HUES48 (cell line): ENCODE measurements around the gene COL16A1.

ENCODE experiments used
- H3K27ac ChIP-seq: one replicate; pipeline ENCODE4 v1.7.0; 2013; ENCODE audit warnings: low read depth, low read length, inconsistent platforms
- H3K27me3 ChIP-seq: 2 replicates; pipeline ENCODE4 v1.6.1; 2013; ENCODE audit warnings: mild to moderate bottlenecking, low read length; ENCODE audit not compliant: control insufficient read depth, insufficient read depth
- H3K36me3 ChIP-seq: 2 replicates; pipeline ENCODE4 v1.6.1; 2013; ENCODE audit warnings: low read length; ENCODE audit not compliant: control insufficient read depth, insufficient read depth
- H3K4me1 ChIP-seq: 2 replicates; pipeline ENCODE4 v1.6.1; 2013; ENCODE audit warnings: mild to moderate bottlenecking, low read length; ENCODE audit not compliant: control insufficient read depth, insufficient read depth
- H3K4me3 ChIP-seq: 2 replicates; pipeline ENCODE4 v1.5.1; 2013; ENCODE audit warnings: mild to moderate bottlenecking, low read depth, low read length
- H3K9ac ChIP-seq: 2 replicates; pipeline ENCODE4 v1.6.1; 2013; ENCODE audit warnings: mild to moderate bottlenecking, low read depth, low read length, moderate library complexity
- H3K9me3 ChIP-seq: 2 replicates; pipeline ENCODE4 v1.6.1; 2013; ENCODE audit warnings: low read length; ENCODE audit not compliant: control insufficient read depth, insufficient read depth

COL16A1 gene

GRCh38 chr1:31623365-31623764 is 80.5 kb downstream of the COL16A1 start:
- Histone ChIP-seq H3K9ac (no peak overlapping the region), H3K4me1 (peaks cover 4% of the 10 kb centered on the region; the same call in 1 of the 2 replicates), H3K27me3 (peaks cover 7% of the 10 kb centered on the region), H3K36me3 (peaks cover 5% of the 10 kb centered on the region; the same call in 1 of the 2 replicates), H3K9me3 (no peaks in the 10 kb centered on the region), H3K27ac (no peak overlapping the region), H3K4me3 (no peak overlapping the region)

- Histone ChIP-seq H3K27me3 (peaks cover 17% of the 10 kb centered on the region), H3K4me1 (peaks cover 6% of the 10 kb centered on the region; the same call in 1 of the 2 replicates), H3K9me3 (no peaks in the 10 kb centered on the region), H3K9ac (no peak overlapping the region), H3K36me3 (no peaks in the 10 kb centered on the region), H3K4me3 (no peak overlapping the region), H3K27ac (no peak overlapping the region)
Observed at GRCh38 chr1:31621847-31622730, 81.7 kb downstream of the COL16A1 start.

GRCh38 chr1:31621498-31621820 is 82.4 kb downstream of the COL16A1 start:
- H3K4me3 ChIP-seq = no peak overlapping the region
- no peaks in the 10 kb centered on the region for H3K9me3 ChIP-seq
- peaks cover 23% of the 10 kb centered on the region for H3K27me3 ChIP-seq
- H3K27ac ChIP-seq = no peak overlapping the region
- H3K36me3 ChIP-seq = no peaks in the 10 kb centered on the region
- peaks cover 6% of the 10 kb centered on the region; the same call in 1 of the 2 replicates for H3K4me1 ChIP-seq
- H3K9ac ChIP-seq = no peak overlapping the region

- Histone ChIP-seq H3K36me3 (no peaks in the 10 kb centered on the region), H3K9me3 (no peaks in the 10 kb centered on the region), H3K4me1 (0 out of 2 replicates have a peak, but pooled peaks cover 4% of the 10 kb centered on the region), H3K27me3 (peaks cover 29% of the 10 kb centered on the region), H3K4me3 (no peak overlapping the region), H3K9ac (no peak overlapping the region), H3K27ac (no peak overlapping the region)
Observed at GRCh38 chr1:31620631-31621497, 83.0 kb downstream of the COL16A1 start.

DNA sequence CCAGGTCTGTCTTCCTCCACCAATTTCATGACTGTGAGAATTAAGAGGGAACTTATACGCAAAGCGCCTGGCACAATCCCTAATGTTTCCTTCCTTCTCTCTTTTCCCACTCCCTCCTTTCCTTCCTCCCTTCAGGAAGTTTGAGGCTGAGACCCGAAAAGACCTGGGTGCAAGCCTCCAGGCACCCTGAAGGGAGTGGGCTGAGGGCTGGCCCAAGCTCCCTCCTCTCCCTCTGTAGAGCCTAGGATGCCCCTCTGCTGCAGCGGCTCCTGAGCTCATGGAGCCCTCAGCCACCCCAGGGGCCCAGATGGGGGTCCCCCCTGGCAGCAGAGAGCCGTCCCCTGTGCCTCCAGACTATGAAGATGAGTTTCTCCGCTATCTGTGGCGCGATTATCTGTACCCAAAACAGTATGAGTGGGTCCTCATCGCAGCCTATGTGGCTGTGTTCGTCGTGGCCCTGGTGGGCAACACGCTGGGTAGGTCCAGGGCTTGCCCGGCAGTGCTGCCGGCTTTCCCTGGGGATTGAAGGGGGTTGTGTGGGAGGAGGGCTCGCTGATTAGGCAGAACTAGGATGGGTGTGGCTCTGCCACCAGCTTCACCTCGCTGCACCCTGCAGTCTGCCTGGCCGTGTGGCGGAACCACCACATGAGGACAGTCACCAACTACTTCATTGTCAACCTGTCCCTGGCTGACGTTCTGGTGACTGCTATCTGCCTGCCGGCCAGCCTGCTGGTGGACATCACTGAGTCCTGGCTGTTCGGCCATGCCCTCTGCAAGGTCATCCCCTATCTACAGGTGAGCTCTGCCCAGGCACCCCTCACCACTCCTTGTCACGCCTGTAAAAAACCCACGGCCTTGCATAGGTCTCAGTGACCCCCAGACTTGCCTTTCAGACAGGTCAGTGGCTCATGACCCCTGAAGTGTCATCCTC is 84.6 kb downstream of the COL16A1 start:
- peaks cover 31% of the 10 kb centered on the region for H3K27me3 ChIP-seq
- H3K36me3 ChIP-seq = no peaks in the 10 kb centered on the region
- H3K4me1 ChIP-seq = peaks cover 7% of the 10 kb centered on the region; the same call in 1 of the 2 replicates
- no peak overlapping the region for H3K9ac ChIP-seq
- no peak overlapping the region for H3K27ac ChIP-seq
- no peak overlapping the region for H3K4me3 ChIP-seq
- H3K9me3 ChIP-seq = no peaks in the 10 kb centered on the region

DNA sequence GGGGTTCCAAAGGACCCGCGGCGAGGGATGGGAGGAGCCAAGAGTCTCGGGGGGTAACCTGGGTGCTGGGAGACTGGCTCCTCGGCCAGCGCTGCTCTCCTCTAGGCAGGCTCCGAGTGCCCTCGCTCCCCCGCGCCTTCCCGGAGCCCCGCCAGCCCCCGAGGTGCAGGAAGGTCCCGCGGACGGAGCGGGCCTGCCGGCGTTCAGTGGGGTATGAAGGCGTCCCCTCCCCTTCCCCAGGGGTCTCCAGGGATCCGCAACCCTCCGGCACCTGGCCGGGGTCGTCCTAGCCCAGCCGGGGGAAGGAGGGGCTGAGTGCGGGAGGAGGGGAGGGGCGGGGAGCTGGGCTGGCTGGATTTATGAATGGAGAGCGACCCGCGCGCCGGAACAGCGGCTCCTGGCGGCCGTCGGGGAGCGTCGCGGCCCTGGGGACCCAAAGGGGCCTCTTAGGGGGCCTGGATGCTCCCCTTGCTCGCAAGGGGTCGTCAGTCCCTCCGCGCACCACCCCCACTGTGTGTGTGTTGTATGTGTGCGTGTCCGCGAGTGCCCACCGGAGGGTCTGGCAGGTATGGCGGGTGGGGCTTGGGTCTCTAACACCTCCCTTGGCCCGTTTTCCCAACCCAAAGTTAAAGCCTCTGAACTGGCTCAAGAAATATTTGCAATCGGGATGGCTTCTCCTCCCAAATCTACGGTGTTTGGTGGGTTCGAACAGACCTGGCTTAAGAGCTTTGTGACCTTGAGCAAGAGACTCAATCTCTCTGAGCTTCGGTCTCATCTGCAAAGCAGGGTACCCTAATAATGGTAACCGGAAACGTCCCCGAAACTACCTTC is 85.7 kb downstream of the COL16A1 start:
- H3K27ac ChIP-seq = no peak overlapping the region
- H3K27me3 ChIP-seq = peaks cover 31% of the 10 kb centered on the region
- H3K36me3 ChIP-seq = no peaks in the 10 kb centered on the region
- no peaks in the 10 kb centered on the region for H3K9me3 ChIP-seq
- H3K4me1 ChIP-seq = peaks cover 8% of the 10 kb centered on the region; the same call in 1 of the 2 replicates
- H3K4me3 ChIP-seq = peak overlapping the region; percentile 76
- no peak overlapping the region for H3K9ac ChIP-seq

DNA sequence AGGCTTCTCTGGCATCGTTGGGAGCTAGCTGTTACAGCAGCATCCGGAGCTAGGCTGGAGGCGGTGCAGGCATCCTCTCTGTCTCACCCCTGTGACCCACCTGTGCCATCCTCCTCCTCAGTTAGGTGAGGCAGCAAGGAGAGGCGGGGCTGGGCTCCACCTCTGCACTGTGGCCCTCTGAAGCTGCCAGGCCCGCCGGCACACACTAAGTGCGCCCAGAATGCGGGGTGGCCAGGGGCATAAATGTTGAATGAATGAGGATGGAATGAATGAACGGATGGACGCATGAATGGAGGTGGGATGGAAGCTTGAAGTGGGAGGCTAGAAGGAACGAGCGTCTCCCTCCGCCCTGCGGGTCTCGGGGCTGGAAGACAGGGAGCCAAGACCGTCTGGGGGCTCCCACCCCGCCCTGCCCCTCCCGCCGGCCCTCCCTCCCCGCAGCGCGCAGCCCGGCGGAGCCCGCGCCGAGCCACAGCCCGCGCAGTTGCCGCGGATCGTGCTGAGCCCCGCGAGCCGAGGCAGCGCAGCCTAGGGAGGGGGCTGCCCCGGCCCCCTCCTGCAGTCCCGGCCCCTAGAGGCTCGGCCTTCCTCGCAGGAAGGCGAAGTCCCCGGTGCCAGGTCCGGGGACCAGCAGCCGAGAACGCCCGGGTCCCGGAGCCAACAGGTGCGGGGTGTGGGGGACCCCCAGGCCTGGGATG is 86.5 kb downstream of the COL16A1 start, which contains the start of gene HCRTR1:
Gene HCRTR1, plus strand, starts transcription at position 472 of the 698 bp plus-strand sequence. CDS start 1,504 bp downstream, outside the sequence.
- H3K9ac ChIP-seq = no peak within 1 kb of the TSS
- H3K36me3 ChIP-seq = no peaks in the 10 kb centered on the region
- peak within 1 kb of the TSS; percentile 76 for H3K4me3 ChIP-seq
- no peak within 1 kb of the TSS for H3K27ac ChIP-seq
- peaks cover 31% of the 10 kb centered on the region for H3K27me3 ChIP-seq
- no peaks in the 10 kb centered on the region for H3K9me3 ChIP-seq
- peaks cover 8% of the 10 kb centered on the region; the same call in 1 of the 2 replicates for H3K4me1 ChIP-seq

GRCh38 chr1:31615939-31616338 is 87.9 kb downstream of the COL16A1 start:
- Histone ChIP-seq H3K4me3 (no peak overlapping the region), H3K9me3 (no peaks in the 10 kb centered on the region), H3K4me1 (peaks cover 8% of the 10 kb centered on the region; the same call in 1 of the 2 replicates), H3K9ac (no peak overlapping the region), H3K27me3 (peaks cover 31% of the 10 kb centered on the region), H3K36me3 (no peaks in the 10 kb centered on the region), H3K27ac (no peak overlapping the region)

DNA sequence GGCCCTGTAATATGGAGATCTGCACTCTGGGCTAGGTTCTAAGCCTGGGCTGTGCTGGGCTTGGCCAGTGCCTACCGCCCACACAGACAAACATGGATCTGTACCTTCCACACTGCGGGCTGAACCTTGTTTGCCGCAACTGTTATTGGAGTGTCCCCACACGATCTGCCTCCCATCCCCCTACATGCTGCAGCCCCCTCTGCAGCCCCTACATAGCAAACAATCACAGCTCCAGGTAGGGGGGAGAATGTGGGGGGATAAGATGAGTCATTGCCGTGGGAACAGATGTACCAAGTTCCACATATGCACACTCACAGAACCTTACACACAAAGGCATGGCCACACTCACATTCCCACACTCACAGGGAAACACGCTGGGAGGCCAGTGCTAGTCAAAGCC is 88.4 kb downstream of the COL16A1 start:
- Histone ChIP-seq H3K36me3 (no peaks in the 10 kb centered on the region), H3K4me1 (peaks cover 8% of the 10 kb centered on the region; the same call in 1 of the 2 replicates), H3K4me3 (no peak overlapping the region), H3K27me3 (peaks cover 31% of the 10 kb centered on the region), H3K9me3 (no peaks in the 10 kb centered on the region), H3K9ac (no peak overlapping the region), H3K27ac (no peak overlapping the region)
